ENCODE measurements around the gene FSIP2. TPM values are rescaled to one million over a fixed set of nuclear protein-coding genes. Genes with fewer than 3 reads are reported as not detected.

The FSIP2 gene
- total and polyA plus RNA-seq, 10 of the 15 experiments (the other 5 are each of a cell fraction or from before 2014, with no cell fraction given), result 0.03 to 1.3 (median 0.13) TPM

DNA sequence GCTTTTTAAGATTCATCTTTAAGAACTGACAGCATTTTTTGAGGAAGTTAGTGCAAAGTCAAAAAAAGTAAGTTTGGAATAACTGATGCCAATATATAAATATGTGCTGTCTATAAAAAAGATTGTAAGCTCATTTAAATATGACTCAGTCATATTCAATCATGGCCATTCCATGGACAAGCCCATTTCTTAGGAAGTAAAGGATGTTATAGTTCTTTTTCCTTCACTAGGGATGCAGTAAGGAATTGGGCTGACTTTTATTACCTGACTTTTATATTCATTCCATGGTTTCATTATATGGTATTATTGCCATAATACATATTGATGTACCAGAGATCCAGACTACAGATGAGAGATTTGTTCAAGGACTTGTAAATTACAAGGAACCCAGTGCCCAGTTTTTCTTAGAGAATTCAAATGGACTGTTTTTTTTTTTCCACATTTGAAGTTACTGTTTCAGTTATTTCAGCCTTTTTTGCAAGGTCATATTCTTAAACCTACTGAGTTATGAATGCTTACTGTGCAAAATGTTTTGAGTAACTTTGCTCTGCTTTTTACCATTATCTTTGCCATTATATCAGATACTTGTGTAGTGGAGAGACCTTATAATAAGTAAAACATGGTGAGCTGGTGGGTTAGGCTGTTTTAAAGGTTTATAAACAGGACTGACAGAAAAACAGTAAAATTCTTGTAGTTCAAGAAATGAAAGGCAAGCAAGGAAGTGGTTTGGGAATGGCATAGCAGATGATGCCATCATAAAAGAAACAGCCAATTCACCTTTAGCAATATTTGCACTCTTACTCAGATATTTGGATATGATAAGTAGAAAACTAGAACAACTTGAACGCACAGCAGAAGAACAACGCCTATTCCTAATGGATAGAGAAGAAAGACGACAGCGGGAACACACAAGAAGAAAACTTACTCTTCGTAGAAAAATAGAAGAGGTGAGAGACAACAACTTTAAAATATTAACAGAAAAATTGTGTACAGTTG is 7.6 kb downstream of the FSIP2 start:
- ChIA-PET CTCF (no interaction called here), POLR2A (no interaction called here), RAD21 (ENCODE audit: unreplicated experiment) (no interaction called here), SMC1A (ENCODE audit: uncharacterized antibody, unreplicated experiment) (interaction anchor here (1.0 to 1.1 kb wide), 2 partner anchors 11 to 17 kb away, joined by 3 to 5 read pairs; no protein-coding TSS in a partner anchor)
- H4K20me1 ChIP-seq (ENCODE audit: control insufficient read depth, insufficient read depth), result no peaks in the 10 kb centered on the region
- in situ Hi-C loops (cut with MboI), result no loop called here
- H3K27me3 ChIP-seq (replicated peaks in 1 of 2; ENCODE audit: control insufficient read depth in 2 of 2, insufficient read depth in 2 of 2, low read length in 1 of 2), result no peaks in the 10 kb centered on the region; a peak in 1 of 4 replicates
- 57% methylated on average over 5 of the region's 5 CpGs for WGBS (ENCODE audit: insufficient coverage, insufficient replicate concordance, low lambda C conversion rate, missing lambda C conversion rate)
- H3K4me2 ChIP-seq (ENCODE audit: control insufficient read depth, insufficient read depth), result no peak overlapping the region
- H3K36me3 ChIP-seq (ENCODE audit: control insufficient read depth in 2 of 2, insufficient read depth in 2 of 2, low read length in 1 of 2), result no peaks in the 10 kb centered on the region
- intact Hi-C loops (cut with micrococcal nuclease; ENCODE audit: unreplicated experiment), result loop anchor here (10.0 kb wide), 1 partner anchor 509 kb away; no protein-coding TSS in a partner anchor
- no peak for DNase-seq (ENCODE audit: low read depth, low spot score)
- BruUV-seq (replicated peaks), result no TSS peak
- H3K4me3 ChIP-seq, result no peak overlapping the region
- H3K4me1 ChIP-seq (ENCODE audit: control insufficient read depth, insufficient read depth, low read length), result no peaks in the 10 kb centered on the region
- H3K27ac ChIP-seq (ENCODE audit: control insufficient read depth, insufficient read depth), result no peak overlapping the region
- no peak overlapping the region for H3K9ac ChIP-seq (ENCODE audit: control insufficient read depth, insufficient read depth, low read length)
- ATAC-seq, result no peak
- no peaks in the 10 kb centered on the region for H3K9me3 ChIP-seq (replicated peaks; ENCODE audit: control insufficient read depth, insufficient read depth, low read length)
- no peaks in the 10 kb centered on the region for H3K79me2 ChIP-seq (ENCODE audit: control insufficient read depth, insufficient read depth, low read length)
- FAIRE-seq, result no peak
- H2AFZ ChIP-seq (ENCODE audit: control insufficient read depth, low read depth, low read length), result no peak overlapping the region
- TF ChIP-seq CEBPB (IDR thresholded peaks at IDR 0.05; ENCODE audit: borderline replicate concordance in 1 of 2, low read depth in 2 of 2, low read length in 2 of 2) (no peak), SMAD5 (IDR thresholded peaks at IDR 0.05; ENCODE audit: low read depth) (no peak), TCF7 (IDR thresholded peaks at IDR 0.05; ENCODE audit: borderline replicate concordance) (no peak), CHD2 (IDR thresholded peaks at IDR 0.05; ENCODE audit: borderline replicate concordance, low read depth, low read length) (no peak), KAT2A (conservative IDR thresholded peaks at IDR 0.05; ENCODE audit: control insufficient read depth, low read depth, low read length) (no peak), CBX5 (IDR thresholded peaks at IDR 0.05; ENCODE audit: low read depth) (no peak), NR2C1 (IDR thresholded peaks at IDR 0.05) (no peak), POU2F2 (IDR thresholded peaks at IDR 0.05; ENCODE audit: borderline replicate concordance, low read depth, low read length) (no peak)
- TF ChIP-seq, protein P1, sequence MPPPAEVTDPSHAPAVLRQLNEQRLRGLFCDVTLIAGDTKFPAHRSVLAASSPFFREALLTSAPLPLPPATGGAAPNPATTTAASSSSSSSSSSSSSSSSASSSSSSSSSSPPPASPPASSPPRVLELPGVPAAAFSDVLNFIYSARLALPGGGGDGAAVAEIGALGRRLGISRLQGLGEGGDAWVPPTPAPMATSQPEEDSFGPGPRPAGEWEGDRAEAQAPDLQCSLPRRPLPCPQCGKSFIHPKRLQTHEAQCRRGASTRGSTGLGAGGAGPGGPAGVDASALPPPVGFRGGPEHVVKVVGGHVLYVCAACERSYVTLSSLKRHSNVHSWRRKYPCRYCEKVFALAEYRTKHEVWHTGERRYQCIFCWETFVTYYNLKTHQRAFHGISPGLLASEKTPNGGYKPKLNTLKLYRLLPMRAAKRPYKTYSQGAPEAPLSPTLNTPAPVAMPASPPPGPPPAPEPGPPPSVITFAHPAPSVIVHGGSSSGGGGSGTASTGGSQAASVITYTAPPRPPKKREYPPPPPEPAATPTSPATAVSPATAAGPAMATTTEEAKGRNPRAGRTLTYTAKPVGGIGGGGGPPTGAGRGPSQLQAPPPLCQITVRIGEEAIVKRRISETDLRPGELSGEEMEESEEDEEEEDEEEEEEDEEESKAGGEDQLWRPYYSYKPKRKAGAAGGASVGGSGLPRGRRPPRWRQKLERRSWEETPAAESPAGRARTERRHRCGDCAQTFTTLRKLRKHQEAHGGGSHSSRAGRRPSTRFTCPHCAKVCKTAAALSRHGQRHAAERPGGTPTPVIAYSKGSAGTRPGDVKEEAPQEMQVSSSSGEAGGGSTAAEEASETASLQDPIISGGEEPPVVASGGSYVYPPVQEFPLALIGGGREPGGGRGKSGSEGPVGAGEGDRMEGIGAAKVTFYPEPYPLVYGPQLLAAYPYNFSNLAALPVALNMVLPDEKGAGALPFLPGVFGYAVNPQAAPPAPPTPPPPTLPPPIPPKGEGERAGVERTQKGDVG (CRISPR knock-in tag; IDR thresholded peaks at IDR 0.05), result no peak
- TF ChIP-seq, protein P2, sequence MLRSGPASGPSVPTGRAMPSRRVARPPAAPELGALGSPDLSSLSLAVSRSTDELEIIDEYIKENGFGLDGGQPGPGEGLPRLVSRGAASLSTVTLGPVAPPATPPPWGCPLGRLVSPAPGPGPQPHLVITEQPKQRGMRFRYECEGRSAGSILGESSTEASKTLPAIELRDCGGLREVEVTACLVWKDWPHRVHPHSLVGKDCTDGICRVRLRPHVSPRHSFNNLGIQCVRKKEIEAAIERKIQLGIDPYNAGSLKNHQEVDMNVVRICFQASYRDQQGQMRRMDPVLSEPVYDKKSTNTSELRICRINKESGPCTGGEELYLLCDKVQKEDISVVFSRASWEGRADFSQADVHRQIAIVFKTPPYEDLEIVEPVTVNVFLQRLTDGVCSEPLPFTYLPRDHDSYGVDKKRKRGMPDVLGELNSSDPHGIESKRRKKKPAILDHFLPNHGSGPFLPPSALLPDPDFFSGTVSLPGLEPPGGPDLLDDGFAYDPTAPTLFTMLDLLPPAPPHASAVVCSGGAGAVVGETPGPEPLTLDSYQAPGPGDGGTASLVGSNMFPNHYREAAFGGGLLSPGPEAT (IDR thresholded peaks at IDR 0.05; ENCODE audit: low read depth), result no peak
- TF ChIP-seq, protein P3, sequence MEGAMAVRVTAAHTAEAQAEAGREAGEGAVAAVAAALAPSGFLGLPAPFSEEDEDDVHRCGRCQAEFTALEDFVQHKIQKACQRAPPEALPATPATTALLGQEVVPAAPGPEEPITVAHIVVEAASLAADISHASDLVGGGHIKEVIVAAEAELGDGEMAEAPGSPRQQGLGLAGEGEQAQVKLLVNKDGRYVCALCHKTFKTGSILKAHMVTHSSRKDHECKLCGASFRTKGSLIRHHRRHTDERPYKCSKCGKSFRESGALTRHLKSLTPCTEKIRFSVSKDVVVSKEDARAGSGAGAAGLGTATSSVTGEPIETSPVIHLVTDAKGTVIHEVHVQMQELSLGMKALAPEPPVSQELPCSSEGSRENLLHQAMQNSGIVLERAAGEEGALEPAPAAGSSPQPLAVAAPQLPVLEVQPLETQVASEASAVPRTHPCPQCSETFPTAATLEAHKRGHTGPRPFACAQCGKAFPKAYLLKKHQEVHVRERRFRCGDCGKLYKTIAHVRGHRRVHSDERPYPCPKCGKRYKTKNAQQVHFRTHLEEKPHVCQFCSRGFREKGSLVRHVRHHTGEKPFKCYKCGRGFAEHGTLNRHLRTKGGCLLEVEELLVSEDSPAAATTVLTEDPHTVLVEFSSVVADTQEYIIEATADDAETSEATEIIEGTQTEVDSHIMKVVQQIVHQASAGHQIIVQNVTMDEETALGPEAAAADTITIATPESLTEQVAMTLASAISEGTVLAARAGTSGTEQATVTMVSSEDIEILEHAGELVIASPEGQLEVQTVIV (IDR thresholded peaks at IDR 0.05; ENCODE audit: borderline replicate concordance, partially characterized antibody), result no peak
- TF ChIP-seq, protein P4, sequence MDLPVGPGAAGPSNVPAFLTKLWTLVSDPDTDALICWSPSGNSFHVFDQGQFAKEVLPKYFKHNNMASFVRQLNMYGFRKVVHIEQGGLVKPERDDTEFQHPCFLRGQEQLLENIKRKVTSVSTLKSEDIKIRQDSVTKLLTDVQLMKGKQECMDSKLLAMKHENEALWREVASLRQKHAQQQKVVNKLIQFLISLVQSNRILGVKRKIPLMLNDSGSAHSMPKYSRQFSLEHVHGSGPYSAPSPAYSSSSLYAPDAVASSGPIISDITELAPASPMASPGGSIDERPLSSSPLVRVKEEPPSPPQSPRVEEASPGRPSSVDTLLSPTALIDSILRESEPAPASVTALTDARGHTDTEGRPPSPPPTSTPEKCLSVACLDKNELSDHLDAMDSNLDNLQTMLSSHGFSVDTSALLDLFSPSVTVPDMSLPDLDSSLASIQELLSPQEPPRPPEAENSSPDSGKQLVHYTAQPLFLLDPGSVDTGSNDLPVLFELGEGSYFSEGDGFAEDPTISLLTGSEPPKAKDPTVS (IDR thresholded peaks at IDR 0.05; ENCODE audit: low read depth, low read length), result no peak
